ENCODE results near the gene RPLP2. TPM values are rescaled to one million over a fixed set of nuclear protein-coding genes. Genes with fewer than 3 reads are reported as not detected.

RPLP2 gene
- total and polyA plus RNA-seq, 8 donors: 360 to 5,956 (median 985) TPM

DNA sequence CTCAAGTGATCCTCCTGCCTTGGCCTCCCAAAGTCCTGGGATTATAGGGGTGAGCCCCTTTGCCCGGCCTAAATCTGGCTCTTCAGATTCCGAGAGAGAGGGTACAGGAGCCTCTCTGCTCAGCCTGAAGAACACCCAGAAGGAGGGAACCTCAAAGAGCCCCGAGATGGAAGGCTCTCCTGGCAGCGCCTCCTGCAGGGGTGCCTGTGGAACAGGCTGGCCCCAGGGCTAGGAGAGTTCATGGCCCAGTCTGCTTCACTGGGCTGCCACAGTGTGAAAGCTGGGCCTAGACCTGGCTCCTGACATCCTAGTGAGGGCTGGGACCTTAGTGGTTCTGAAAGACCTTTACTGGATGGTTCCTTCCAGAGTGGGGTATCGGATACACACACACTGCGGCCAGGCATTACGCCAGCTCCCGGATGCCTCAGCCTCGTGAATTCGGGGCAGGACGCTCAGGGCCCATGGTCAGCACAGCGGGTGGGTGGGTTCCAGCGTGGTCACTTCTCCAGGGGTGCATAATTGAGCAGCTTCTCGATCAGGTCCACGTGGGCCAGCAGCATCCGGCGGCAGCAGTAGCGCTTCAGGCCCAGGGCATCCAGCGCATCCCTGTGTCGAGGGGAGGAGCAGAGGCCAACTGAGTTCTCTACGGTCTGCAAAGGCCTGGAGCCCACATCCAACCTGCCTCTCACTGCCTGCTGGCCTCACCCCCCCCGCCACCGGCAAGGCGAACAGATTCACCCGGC is 30.3 kb downstream of the RPLP2 start:
- TF ChIP-seq POLR2AphosphoS5 (IDR thresholded peaks at IDR 0.05) (no peak), CTCF (IDR thresholded peaks at IDR 0.05) (no peak), EP300 (IDR thresholded peaks at IDR 0.05) (no peak), POLR2A (IDR thresholded peaks at IDR 0.05) (no peak)
- peak overlapping the region in 1 of 5 donors; percentile 92 for H3K27ac ChIP-seq
- peak overlapping the region in 2 of 4 donors; percentile 93 to 99 for H3K4me3 ChIP-seq
- H3K27me3 ChIP-seq: no peaks in the 10 kb centered on the region
- peaks cover 63 to 92% (median 89%) of the 10 kb centered on the region in 4 donors for H3K4me1 ChIP-seq
- DNase-seq: no peak
- WGBS, 5 donors: 65 to 74% (median 70%) methylated on average over 7 to 25 of the region's 25 CpGs
- H3K36me3 ChIP-seq: peaks cover 41 to 55% (median 50%) of the 10 kb centered on the region in 4 donors
- no peaks in the 10 kb centered on the region for H3K9me3 ChIP-seq
- intact Hi-C loops (cut with DNase I; ENCODE audit: low total_unique reads): no loop called here

- H3K27me3 ChIP-seq: no peaks in the 10 kb centered on the region
- peak overlapping the region; percentile 75 to 99 (median 95) for H3K4me3 ChIP-seq
- intact Hi-C loops (cut with DNase I; ENCODE audit: low total_unique reads): no loop called here
- no peak for DNase-seq
- H3K36me3 ChIP-seq: peaks cover 30 to 42% (median 38%) of the 10 kb centered on the region in 4 donors
- H3K4me1 ChIP-seq: peaks cover 55 to 92% (median 90%) of the 10 kb centered on the region in 4 donors
- 0 to 2% (median 1%) methylated on average over 20 to 27 of the region's 27 CpGs for WGBS, 5 donors
- no peaks in the 10 kb centered on the region for H3K9me3 ChIP-seq
- no peak for TF ChIP-seq EP300 (IDR thresholded peaks at IDR 0.05)
- TF ChIP-seq POLR2AphosphoS5 (IDR thresholded peaks at IDR 0.05): no peak
- TF ChIP-seq POLR2A (IDR thresholded peaks at IDR 0.05): no peak
- no peak for TF ChIP-seq CTCF (IDR thresholded peaks at IDR 0.05)
- peak overlapping the region; percentile 91 to 97 (median 92) for H3K27ac ChIP-seq
Measured at GRCh38 chr11:841981-842369, 32.2 kb downstream of the RPLP2 start.

DNA sequence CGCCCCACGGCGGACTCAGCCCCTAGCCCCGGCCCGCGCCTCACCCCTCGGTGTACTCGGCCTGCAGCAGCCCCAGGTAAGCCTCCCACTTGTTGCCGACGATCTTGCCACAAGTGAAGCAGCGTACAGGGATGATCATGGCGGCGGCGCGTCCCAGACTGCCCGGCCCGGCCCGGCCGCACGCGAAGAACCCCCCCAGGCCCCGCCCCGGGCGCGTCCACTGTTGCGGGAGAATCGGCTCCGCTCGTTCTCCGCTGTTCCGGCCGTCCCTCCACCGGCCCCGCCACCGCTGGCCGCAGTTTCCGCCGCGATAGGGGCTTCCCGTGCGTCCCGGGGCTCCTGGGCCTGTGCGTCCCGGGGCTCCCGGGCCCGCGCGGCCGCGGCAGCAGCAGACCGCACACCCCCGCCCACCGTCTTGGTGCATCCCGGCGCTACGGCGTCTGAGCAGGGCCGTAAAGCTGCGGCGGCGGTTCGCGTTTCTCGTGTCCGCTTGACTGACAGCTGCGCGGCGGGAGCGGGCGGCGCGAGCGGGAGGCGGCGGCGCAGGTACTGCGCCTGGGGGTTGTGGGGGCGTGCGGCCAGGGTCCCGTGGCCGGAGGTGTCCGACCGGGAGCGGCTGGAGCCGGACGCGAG is 32.7 kb downstream of the RPLP2 start, which contains the start of the genes POLR2L and TSPAN4:
TSS of gene POLR2L (minus strand) at position 160 of the 633 bp plus-strand sequence. CDS start at position 139, 21 bp downstream.
TSS of gene TSPAN4 (plus strand) at position 483 of the 633 bp plus-strand sequence. CDS start 7,453 bp downstream, outside the sequence.
- WGBS, 5 donors: 0 to 1% (median 1%) methylated on average over 2 to 87 of the region's 87 CpGs
- Histone ChIP-seq H3K27me3 (peaks cover 0 to 4% (median 0%) of the 10 kb centered on the region in 3 donors), H3K4me3 (peak within 1 kb of the TSS; percentile 75 to 99 (median 95)), H3K27ac (peak within 1 kb of the TSS; percentile 91 to 97 (median 92)), H3K36me3 (peaks cover 25 to 42% (median 33%) of the 10 kb centered on the region in 4 donors), H3K4me1 (peaks cover 51 to 92% (median 88%) of the 10 kb centered on the region in 4 donors), H3K9me3 (no peaks in the 10 kb centered on the region)
- TF ChIP-seq POLR2A (IDR thresholded peaks at IDR 0.05) (peak in 1 of 4 donors; percentile 85), EP300 (IDR thresholded peaks at IDR 0.05) (no peak), POLR2AphosphoS5 (IDR thresholded peaks at IDR 0.05) (peak; percentile 82 to 92 (median 89))
- intact Hi-C loops (cut with DNase I; ENCODE audit: low total_unique reads): no loop called here
- peak; percentile 91 to 95 for DNase-seq

DNA sequence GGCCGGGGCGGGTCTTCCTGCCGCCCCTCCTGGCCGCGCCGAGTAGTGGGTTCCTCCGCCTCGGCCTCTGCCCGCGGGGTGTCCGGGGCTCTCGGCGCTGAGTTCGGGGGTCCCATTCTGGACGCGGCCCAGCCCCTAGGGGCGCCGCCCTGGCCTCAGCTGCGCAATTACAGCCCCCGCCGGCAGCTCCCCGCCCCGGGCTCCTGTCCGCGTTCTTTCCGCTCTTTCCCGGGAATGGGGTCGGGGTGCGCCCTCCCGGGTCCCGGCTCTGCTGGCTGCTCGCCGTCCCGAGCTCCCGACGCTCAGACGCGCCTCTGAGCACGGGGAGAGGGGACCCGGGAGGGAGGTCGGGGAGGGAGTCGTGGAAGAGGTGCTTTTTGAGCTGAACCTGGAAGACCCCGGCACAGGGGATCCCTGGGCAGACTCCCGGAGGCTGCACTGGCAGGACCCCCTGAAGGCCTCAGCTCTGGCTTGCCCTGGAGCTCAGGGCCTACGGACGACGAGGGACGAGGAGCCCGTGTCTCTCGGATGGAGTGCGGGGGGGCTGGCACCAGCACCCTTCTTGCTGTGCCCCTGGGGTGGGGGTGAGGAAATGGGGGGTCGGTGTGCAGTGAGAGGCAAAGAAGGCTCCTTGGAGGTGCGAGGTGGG is 33.4 kb downstream of the RPLP2 start:
- TF ChIP-seq EP300 (IDR thresholded peaks at IDR 0.05) (no peak), POLR2A (IDR thresholded peaks at IDR 0.05) (no peak), POLR2AphosphoS5 (IDR thresholded peaks at IDR 0.05) (no peak), CTCF (IDR thresholded peaks at IDR 0.05) (no peak)
- Histone ChIP-seq H3K27me3 (peaks cover 0 to 11% (median 0%) of the 10 kb centered on the region in 3 donors), H3K4me3 (peak overlapping the region; percentile 75 to 99 (median 95)), H3K4me1 (peaks cover 52 to 92% (median 87%) of the 10 kb centered on the region in 4 donors), H3K36me3 (peaks cover 18 to 35% (median 26%) of the 10 kb centered on the region in 4 donors), H3K9me3 (no peaks in the 10 kb centered on the region), H3K27ac (peak overlapping the region; percentile 76 to 97 (median 92))
- peak in 1 of 2 donors; percentile 58 for DNase-seq
- 0 to 2% (median 1%) methylated on average over 12 to 53 of the region's 53 CpGs for WGBS, 5 donors
- intact Hi-C loops (cut with DNase I; ENCODE audit: low total_unique reads): no loop called here
